Stimulated activated CD4-positive, alpha-beta T cell treated with anti-CD3 and anti-CD28 coated beads, Interleukin-12 subunit alpha, Interleukin-12 subunit beta, amount 100 ng/mL, for 4 hours (primary cell): ENCODE data around the gene WDSUB1.

ENCODE experiments used
- DNase-seq: peaks from one replicate; pipeline ENCODE4 v3.0.0-alpha.2; 2020

Gene WDSUB1

DNA sequence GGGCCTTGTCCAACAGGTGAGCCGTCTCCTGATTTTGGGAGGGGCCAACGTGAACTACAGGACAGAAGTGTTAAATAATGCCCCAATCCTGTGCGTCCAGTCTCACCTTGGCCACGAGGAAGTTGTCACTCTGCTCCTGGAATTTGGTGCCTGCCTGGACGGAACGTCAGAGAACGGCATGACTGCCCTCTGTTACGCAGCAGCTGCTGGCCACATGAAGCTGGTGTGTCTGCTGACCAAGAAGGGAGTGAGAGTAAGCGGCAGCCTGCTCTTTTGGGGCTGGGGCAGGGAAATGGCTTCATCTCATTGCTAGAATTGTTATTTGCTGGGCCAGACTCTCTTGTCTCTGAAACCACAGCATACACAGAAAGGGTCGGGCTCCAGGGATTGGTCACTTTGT lies 92.3 kb downstream of the WDSUB1 start:
- DNase-seq, result no peak

DNA sequence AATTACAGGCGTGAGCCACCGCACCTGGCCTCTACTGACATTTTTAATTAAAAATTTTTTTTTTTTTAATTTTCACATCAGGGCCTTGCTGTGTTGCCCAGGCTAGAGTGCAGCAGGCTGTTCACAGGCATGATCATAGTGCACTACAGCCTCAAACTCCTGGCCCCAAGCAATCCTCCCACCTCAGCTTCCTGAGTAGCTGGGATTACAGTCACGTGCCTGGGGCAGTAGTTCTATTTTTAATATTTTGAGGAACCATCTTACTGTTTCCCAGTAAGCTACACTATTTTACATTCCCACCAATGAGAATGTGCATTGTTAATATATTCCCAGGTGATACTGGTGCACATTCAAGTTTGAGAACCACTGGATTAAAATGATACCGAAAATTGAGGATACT lies 92.7 kb downstream of the WDSUB1 start:
- no peak for DNase-seq

DNA sequence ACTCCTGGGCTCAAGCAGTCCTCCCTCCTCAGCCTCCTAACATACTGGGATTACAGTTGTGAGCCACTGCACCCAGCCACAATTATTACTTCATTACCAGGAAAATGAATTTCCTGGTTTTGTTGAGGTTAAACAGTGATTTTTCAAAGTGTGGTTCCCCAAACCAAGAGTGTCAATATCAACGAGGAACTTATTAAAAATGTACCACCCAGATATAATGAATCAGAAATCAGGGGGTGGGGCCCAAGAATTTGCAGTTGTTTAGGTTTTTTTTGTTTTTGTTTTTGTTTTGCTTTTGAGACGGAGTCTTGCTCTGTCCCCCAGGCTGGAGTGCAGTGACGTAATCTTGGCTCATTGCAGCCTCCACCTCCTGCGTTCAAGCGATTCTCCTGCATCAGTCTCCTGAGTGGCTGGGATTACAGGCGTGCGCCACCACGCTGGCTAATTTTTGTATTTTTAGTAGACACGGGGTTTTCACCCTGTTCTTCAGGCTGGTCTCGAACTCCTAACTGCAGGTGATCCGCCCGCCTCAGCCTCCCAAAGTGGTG lies 94.1 kb downstream of the WDSUB1 start:
- no peak for DNase-seq

DNA sequence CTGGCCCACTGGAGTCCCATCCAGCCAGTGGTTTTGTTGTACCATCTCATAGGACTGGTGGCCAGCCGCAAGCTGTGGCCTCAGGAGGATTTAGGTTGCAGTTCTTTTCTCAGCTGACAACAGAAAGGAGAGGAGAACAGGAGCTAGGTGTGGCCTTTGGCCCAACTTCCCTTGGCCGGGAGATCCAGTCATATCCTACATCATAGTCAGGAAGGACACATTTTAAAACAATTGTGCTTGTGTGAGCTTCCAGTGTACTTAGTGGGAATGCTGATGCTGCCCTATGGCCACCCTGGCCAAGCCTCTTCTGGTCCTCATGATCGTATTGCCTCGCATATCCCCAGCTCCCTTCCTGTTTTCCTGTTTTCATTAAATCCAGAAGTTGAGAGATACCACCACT lies 98.1 kb downstream of the WDSUB1 start:
- no peak for DNase-seq

DNA sequence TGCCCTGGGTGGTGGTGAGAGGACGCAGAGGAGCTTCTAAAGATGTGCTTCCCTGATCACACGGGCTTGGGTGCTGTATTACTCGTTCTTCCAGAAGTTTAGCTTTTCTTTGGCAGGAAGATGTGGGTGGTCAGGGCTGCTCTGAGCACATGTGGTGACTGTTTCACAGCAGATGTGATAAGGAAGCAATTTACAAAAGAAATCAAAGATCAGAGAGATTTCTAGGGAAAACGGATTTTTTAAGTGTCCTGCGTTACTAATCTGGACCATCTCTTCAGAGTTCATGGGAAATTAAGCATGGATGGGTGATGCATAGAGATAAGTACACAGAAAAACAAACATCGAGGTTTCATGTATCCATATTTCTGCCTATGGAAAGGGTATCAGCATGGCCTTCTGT lies 99.4 kb downstream of the WDSUB1 start:
- DNase-seq, result no peak

DNA sequence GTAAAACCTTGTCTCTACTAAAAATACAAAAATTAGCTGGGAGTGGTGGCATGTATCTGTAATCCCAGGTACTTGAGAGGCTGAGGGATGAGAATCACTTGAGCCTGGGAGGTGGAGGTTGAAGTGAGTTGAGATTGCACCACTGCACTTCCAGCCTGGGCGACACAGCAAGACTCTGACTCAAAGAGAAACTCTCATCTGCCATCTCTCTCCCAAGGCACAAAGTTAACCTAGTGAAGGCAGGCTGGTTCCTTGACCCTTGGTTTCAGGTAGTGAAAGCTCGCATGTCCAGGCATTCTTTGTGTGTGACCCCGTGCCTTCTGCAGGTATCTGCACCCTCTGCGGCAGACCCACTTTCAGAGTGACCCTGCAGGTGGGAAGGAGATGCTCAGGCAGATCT lies 100.0 kb downstream of the WDSUB1 start:
- DNase-seq, result no peak
